Measurements from ENCODE around the gene KRTAP10-1. TPM values are rescaled to one million over a fixed set of nuclear protein-coding genes. Genes with fewer than 3 reads are reported as not detected.
A peak's percentile ranks its signal among the peaks of the same experiment; 100 is the strongest.

Gene KRTAP10-1
- total RNA-seq, 1 experiment from 2014 or later: not detected

GRCh38 chr21:44512496-44513388, 27.3 kb downstream of the KRTAP10-1 start:
- DNase-seq: peak; percentile 46
- H3K4me3 ChIP-seq (ENCODE audit: insufficient read depth, low read depth, low read length): no peak overlapping the region
- H3K27me3 ChIP-seq (ENCODE audit: control insufficient read depth, insufficient read depth, low read length): no peaks in the 10 kb centered on the region
- peaks cover 6% of the 10 kb centered on the region for H3K36me3 ChIP-seq (replicated peaks; ENCODE audit: control insufficient read depth, insufficient read depth, low read length)

- DNase-seq: peak; percentile 58
- H3K27me3 ChIP-seq (ENCODE audit: control insufficient read depth, insufficient read depth, low read length): no peaks in the 10 kb centered on the region
- H3K4me3 ChIP-seq (ENCODE audit: insufficient read depth, low read depth, low read length): no peak overlapping the region
- peaks cover 6% of the 10 kb centered on the region for H3K36me3 ChIP-seq (replicated peaks; ENCODE audit: control insufficient read depth, insufficient read depth, low read length)
Measured at GRCh38 chr21:44511938-44512275, 28.1 kb downstream of the KRTAP10-1 start.

GRCh38 chr21:44511219-44511937, 28.6 kb downstream of the KRTAP10-1 start:
- DNase-seq: peak; percentile 40
- Histone ChIP-seq H3K4me3 (ENCODE audit: insufficient read depth, low read depth, low read length) (no peak overlapping the region), H3K36me3 (replicated peaks; ENCODE audit: control insufficient read depth, insufficient read depth, low read length) (peaks cover 6% of the 10 kb centered on the region), H3K27me3 (ENCODE audit: control insufficient read depth, insufficient read depth, low read length) (no peaks in the 10 kb centered on the region)

GRCh38 chr21:44510508-44511218, 29.3 kb downstream of the KRTAP10-1 start:
- H3K4me3 ChIP-seq (ENCODE audit: insufficient read depth, low read depth, low read length): peak overlapping the region; percentile 16; the same call in 1 of the 2 replicates
- H3K36me3 ChIP-seq (replicated peaks; ENCODE audit: control insufficient read depth, insufficient read depth, low read length): peaks cover 6% of the 10 kb centered on the region
- DNase-seq: peak; percentile 97
- no peaks in the 10 kb centered on the region for H3K27me3 ChIP-seq (ENCODE audit: control insufficient read depth, insufficient read depth, low read length)

- H3K36me3 ChIP-seq (replicated peaks; ENCODE audit: control insufficient read depth, insufficient read depth, low read length): peaks cover 6% of the 10 kb centered on the region
- no peak overlapping the region for H3K4me3 ChIP-seq (ENCODE audit: insufficient read depth, low read depth, low read length)
- no peak for DNase-seq
- no peaks in the 10 kb centered on the region for H3K27me3 ChIP-seq (ENCODE audit: control insufficient read depth, insufficient read depth, low read length)
Measured at GRCh38 chr21:44510109-44510507, 29.9 kb downstream of the KRTAP10-1 start.

GRCh38 chr21:44509539-44509938, 30.5 kb downstream of the KRTAP10-1 start:
- Histone ChIP-seq H3K4me3 (ENCODE audit: insufficient read depth, low read depth, low read length) (no peak overlapping the region), H3K27me3 (ENCODE audit: control insufficient read depth, insufficient read depth, low read length) (no peaks in the 10 kb centered on the region), H3K36me3 (replicated peaks; ENCODE audit: control insufficient read depth, insufficient read depth, low read length) (peaks cover 6% of the 10 kb centered on the region)
- peak; percentile 59 for DNase-seq

GRCh38 chr21:44508711-44509445, 31.1 kb downstream of the KRTAP10-1 start:
- no peak overlapping the region for H3K4me3 ChIP-seq (ENCODE audit: insufficient read depth, low read depth, low read length)
- H3K27me3 ChIP-seq (ENCODE audit: control insufficient read depth, insufficient read depth, low read length): no peaks in the 10 kb centered on the region
- peaks cover 6% of the 10 kb centered on the region for H3K36me3 ChIP-seq (replicated peaks; ENCODE audit: control insufficient read depth, insufficient read depth, low read length)
- peak; percentile 32 for DNase-seq

GRCh38 chr21:44508426-44508710, 31.6 kb downstream of the KRTAP10-1 start:
- Histone ChIP-seq H3K4me3 (ENCODE audit: insufficient read depth, low read depth, low read length) (no peak overlapping the region), H3K27me3 (ENCODE audit: control insufficient read depth, insufficient read depth, low read length) (no peaks in the 10 kb centered on the region), H3K36me3 (replicated peaks; ENCODE audit: control insufficient read depth, insufficient read depth, low read length) (peaks cover 6% of the 10 kb centered on the region)
- DNase-seq: peak; percentile 48

GRCh38 chr21:44507673-44508425, 32.1 kb downstream of the KRTAP10-1 start:
- DNase-seq: peak; percentile 51
- H3K27me3 ChIP-seq (ENCODE audit: control insufficient read depth, insufficient read depth, low read length): no peaks in the 10 kb centered on the region
- H3K4me3 ChIP-seq (ENCODE audit: insufficient read depth, low read depth, low read length): no peak overlapping the region
- peaks cover 6% of the 10 kb centered on the region for H3K36me3 ChIP-seq (replicated peaks; ENCODE audit: control insufficient read depth, insufficient read depth, low read length)

GRCh38 chr21:44506279-44507255, 33.4 kb downstream of the KRTAP10-1 start:
- H3K4me3 ChIP-seq (ENCODE audit: insufficient read depth, low read depth, low read length): no peak overlapping the region
- no peaks in the 10 kb centered on the region for H3K27me3 ChIP-seq (ENCODE audit: control insufficient read depth, insufficient read depth, low read length)
- DNase-seq: peak; percentile 70
- peaks cover 6% of the 10 kb centered on the region for H3K36me3 ChIP-seq (replicated peaks; ENCODE audit: control insufficient read depth, insufficient read depth, low read length)

GRCh38 chr21:44505673-44506278, 34.2 kb downstream of the KRTAP10-1 start:
- DNase-seq: no peak
- no peaks in the 10 kb centered on the region for H3K36me3 ChIP-seq (replicated peaks; ENCODE audit: control insufficient read depth, insufficient read depth, low read length)
- H3K4me3 ChIP-seq (ENCODE audit: insufficient read depth, low read depth, low read length): no peak overlapping the region
- no peaks in the 10 kb centered on the region for H3K27me3 ChIP-seq (ENCODE audit: control insufficient read depth, insufficient read depth, low read length)

GRCh38 chr21:44503901-44504399, 36.0 kb downstream of the KRTAP10-1 start:
- Histone ChIP-seq H3K36me3 (replicated peaks; ENCODE audit: control insufficient read depth, insufficient read depth, low read length) (no peaks in the 10 kb centered on the region), H3K4me3 (ENCODE audit: insufficient read depth, low read depth, low read length) (no peak overlapping the region), H3K27me3 (ENCODE audit: control insufficient read depth, insufficient read depth, low read length) (no peaks in the 10 kb centered on the region)
- peak; percentile 32 for DNase-seq

Measured in H7 (cell line).